H1 (cell line): ENCODE data around the gene ARHGAP26.

ENCODE experiments used
- ATF2 ChIP-seq: IDR thresholded peaks from 2 replicates; pipeline ENCODE4 v1.6.1; 2012; ENCODE audit warnings: low read length, inconsistent platforms
- CHD1 ChIP-seq: IDR thresholded peaks from 2 replicates; pipeline ENCODE4 v1.6.1; 2012; ENCODE audit warnings: low read depth, low read length, improper control_type of control experiment
- CTCF ChIP-seq, 3 experiments: IDR thresholded peaks; 1 replicate in 2 of 3; 2 replicates in 1 of 3; pipeline versions ENCODE4 v1.5.1 to v1.6.1; 2011; ENCODE audit warnings: low read length in 3 of 3, mild to moderate bottlenecking in 3 of 3, inconsistent platforms in 2 of 3, low read depth in 1 of 3, moderate library complexity in 1 of 3; ENCODE audit not compliant: insufficient read depth in 1 of 3; ENCODE audit errors: control extremely low read depth in 1 of 3
- EP300 ChIP-seq, 2 experiments: IDR thresholded peaks; 1 replicate in 1 of 2; 2 replicates in 1 of 2; pipeline ENCODE4 v1.6.1; 2011 to 2012; ENCODE audit warnings: low read depth in 2 of 2, low read length in 2 of 2, mild to moderate bottlenecking in 2 of 2, borderline replicate concordance in 1 of 2, inconsistent platforms in 1 of 2, moderate library complexity in 1 of 2
- EZH2 ChIP-seq: fragments of 200-600 bp; sonication (generic); IDR thresholded peaks from 2 replicates; pipeline ENCODE4 v1.7.1; 2012; ENCODE audit warnings: low read depth, mild to moderate bottlenecking, moderate library complexity, low read length, inconsistent platforms; ENCODE audit not compliant: severe bottlenecking
- GABPA ChIP-seq: IDR thresholded peaks from 2 replicates; pipeline ENCODE4 v1.6.1; 2011; ENCODE audit warnings: mild to moderate bottlenecking, low read length, moderate library complexity, borderline replicate concordance; ENCODE audit not compliant: insufficient read depth
- JUND ChIP-seq: IDR thresholded peaks from 2 replicates; pipeline ENCODE4 v1.6.1; 2011; ENCODE audit warnings: mild to moderate bottlenecking, improper control_type of control experiment, low read length
- PHF8 ChIP-seq: fragments of 200-600 bp; sonication (generic); conservative IDR thresholded peaks from 2 replicates; pipeline ENCODE4 v1.7.1; 2012; ENCODE audit warnings: low read depth, mild to moderate bottlenecking, inconsistent platforms, low read length, moderate library complexity
- POLR2A ChIP-seq, 2 experiments: IDR thresholded peaks; 1 replicate in 1 of 2; 2 replicates in 1 of 2; pipeline ENCODE4 v1.6.1; 2011; ENCODE audit warnings: low read depth in 2 of 2, low read length in 2 of 2, mild to moderate bottlenecking in 2 of 2; ENCODE audit errors: control extremely low read depth in 1 of 2
- SIN3A ChIP-seq, 2 experiments: IDR thresholded peaks in 1 of 2; conservative IDR thresholded peaks in 1 of 2; 2 replicates each; pipeline ENCODE4 v1.6.1; 2011 to 2012; ENCODE audit warnings: low read length in 2 of 2, improper control_type of control experiment in 1 of 2, low read depth in 1 of 2, mild to moderate bottlenecking in 1 of 2
- SRF ChIP-seq: IDR thresholded peaks from 2 replicates; pipeline ENCODE4 v1.6.1; 2011; ENCODE audit warnings: mild to moderate bottlenecking, low read depth, low read length, moderate library complexity
- TCF12 ChIP-seq: IDR thresholded peaks from 2 replicates; pipeline ENCODE4 v1.6.1; 2011; ENCODE audit warnings: low read depth, mild to moderate bottlenecking, low read length
- USF2 ChIP-seq: IDR thresholded peaks from 2 replicates; pipeline ENCODE4 v1.6.1; 2011; ENCODE audit warnings: low read length, improper control_type of control experiment

- TF ChIP-seq GABPA (no peak), CTCF (IDR thresholded peaks at IDR 0.05; ENCODE audit: control extremely low read depth in 1 of 3, insufficient read depth in 1 of 3, low read depth in 1 of 3, low read length in 3 of 3) (no peak), USF2 (no peak), SRF (no peak), PHF8 (no peak), EZH2 (no peak), ATF2 (no peak), JUND (no peak), POLR2A (IDR thresholded peaks at IDR 0.05; ENCODE audit: control extremely low read depth in 1 of 2, low read depth in 2 of 2, low read length in 2 of 2) (no peak), TCF12 (no peak), SIN3A (conservative IDR thresholded peaks at IDR 0.05 in 1 of 2, IDR thresholded peaks at IDR 0.05 in 1 of 2; ENCODE audit: low read depth in 1 of 2, low read length in 2 of 2) (no peak), CHD1 (no peak), EP300 (IDR thresholded peaks at IDR 0.05; ENCODE audit: borderline replicate concordance in 1 of 2, low read depth in 2 of 2, low read length in 2 of 2) (no peak)
Measured at GRCh38 chr5:142777099-142777498, 6.9 kb downstream of the ARHGAP26 start.
